ENCODE results near the gene SLCO2A1.

The SLCO2A1 gene

GRCh38 chr3:133937061-133937686, 92.6 kb downstream of the SLCO2A1 start:
- H3K9ac ChIP-seq (ENCODE audit: low read depth, low read length), result no peak overlapping the region
- 89% methylated on average over 8 of the region's 8 CpGs for WGBS
- no peaks in the 10 kb centered on the region for H3K9me3 ChIP-seq (ENCODE audit: insufficient read depth, low read depth, low read length)
- H3K27me3 ChIP-seq (ENCODE audit: insufficient read depth, low read length), result no peaks in the 10 kb centered on the region
- no peaks in the 10 kb centered on the region for H3K36me3 ChIP-seq (ENCODE audit: insufficient read depth, low read length)
- H3K27ac ChIP-seq (ENCODE audit: low read depth, low read length), result no peak overlapping the region
- H3K4me1 ChIP-seq (ENCODE audit: insufficient read depth, low read length), result no peaks in the 10 kb centered on the region
- no peak overlapping the region for H3K4me3 ChIP-seq (ENCODE audit: low read length)

GRCh38 chr3:133935843-133936769, 93.6 kb downstream of the SLCO2A1 start:
- Histone ChIP-seq H3K9ac (ENCODE audit: low read depth, low read length) (no peak overlapping the region), H3K4me3 (ENCODE audit: low read length) (no peak overlapping the region), H3K27ac (ENCODE audit: low read depth, low read length) (no peak overlapping the region), H3K27me3 (ENCODE audit: insufficient read depth, low read length) (no peaks in the 10 kb centered on the region), H3K36me3 (ENCODE audit: insufficient read depth, low read length) (no peaks in the 10 kb centered on the region), H3K9me3 (ENCODE audit: insufficient read depth, low read depth, low read length) (no peaks in the 10 kb centered on the region), H3K4me1 (ENCODE audit: insufficient read depth, low read length) (no peaks in the 10 kb centered on the region)
- WGBS, result 96% methylated on average over 13 of the region's 13 CpGs

GRCh38 chr3:133934996-133935842, 94.5 kb downstream of the SLCO2A1 start:
- H3K9me3 ChIP-seq (ENCODE audit: insufficient read depth, low read depth, low read length), result no peaks in the 10 kb centered on the region
- WGBS, result 91% methylated on average over 11 of the region's 11 CpGs
- no peak overlapping the region for H3K9ac ChIP-seq (ENCODE audit: low read depth, low read length)
- H3K27ac ChIP-seq (ENCODE audit: low read depth, low read length), result no peak overlapping the region
- H3K4me3 ChIP-seq (ENCODE audit: low read length), result no peak overlapping the region
- no peaks in the 10 kb centered on the region for H3K27me3 ChIP-seq (ENCODE audit: insufficient read depth, low read length)
- H3K36me3 ChIP-seq (ENCODE audit: insufficient read depth, low read length), result no peaks in the 10 kb centered on the region
- no peaks in the 10 kb centered on the region for H3K4me1 ChIP-seq (ENCODE audit: insufficient read depth, low read length)

GRCh38 chr3:133934073-133934970, 95.4 kb downstream of the SLCO2A1 start:
- WGBS, result 93% methylated on average over 10 of the region's 10 CpGs
- no peaks in the 10 kb centered on the region for H3K27me3 ChIP-seq (ENCODE audit: insufficient read depth, low read length)

GRCh38 chr3:133933097-133934024, 96.4 kb downstream of the SLCO2A1 start:
- H3K4me1 ChIP-seq (ENCODE audit: insufficient read depth, low read length), result no peaks in the 10 kb centered on the region
- WGBS, result 97% methylated on average over 8 of the region's 9 CpGs
- no peaks in the 10 kb centered on the region for H3K36me3 ChIP-seq (ENCODE audit: insufficient read depth, low read length)
- H3K9me3 ChIP-seq (ENCODE audit: insufficient read depth, low read depth, low read length), result no peaks in the 10 kb centered on the region
- no peak overlapping the region for H3K27ac ChIP-seq (ENCODE audit: low read depth, low read length)
- peaks cover 4% of the 10 kb centered on the region for H3K27me3 ChIP-seq (ENCODE audit: insufficient read depth, low read length)
- H3K4me3 ChIP-seq (ENCODE audit: low read length), result no peak overlapping the region
- H3K9ac ChIP-seq (ENCODE audit: low read depth, low read length), result no peak overlapping the region

More at GRCh38 chr3:133934073-133934970, 95.4 kb downstream of the SLCO2A1 start:
- no peaks in the 10 kb centered on the region for H3K36me3 ChIP-seq (ENCODE audit: insufficient read depth, low read length)
- no peaks in the 10 kb centered on the region for H3K9me3 ChIP-seq (ENCODE audit: insufficient read depth, low read depth, low read length)
- no peak overlapping the region for H3K27ac ChIP-seq (ENCODE audit: low read depth, low read length)
- H3K4me1 ChIP-seq (ENCODE audit: insufficient read depth, low read length), result no peaks in the 10 kb centered on the region
- H3K4me3 ChIP-seq (ENCODE audit: low read length), result no peak overlapping the region
- H3K9ac ChIP-seq (ENCODE audit: low read depth, low read length), result no peak overlapping the region

- H3K27me3 ChIP-seq (ENCODE audit: insufficient read depth, low read length), result peaks cover 15% of the 10 kb centered on the region
- WGBS, result 96% methylated on average over 6 of the region's 6 CpGs
- no peak overlapping the region for H3K9ac ChIP-seq (ENCODE audit: low read depth, low read length)
- H3K27ac ChIP-seq (ENCODE audit: low read depth, low read length), result no peak overlapping the region
- no peaks in the 10 kb centered on the region for H3K9me3 ChIP-seq (ENCODE audit: insufficient read depth, low read depth, low read length)
- H3K36me3 ChIP-seq (ENCODE audit: insufficient read depth, low read length), result no peaks in the 10 kb centered on the region
- H3K4me3 ChIP-seq (ENCODE audit: low read length), result no peak overlapping the region
- no peaks in the 10 kb centered on the region for H3K4me1 ChIP-seq (ENCODE audit: insufficient read depth, low read length)
Observed at GRCh38 chr3:133932009-133932408, 97.7 kb downstream of the SLCO2A1 start.

- H3K27ac ChIP-seq (ENCODE audit: low read depth, low read length), result no peak overlapping the region
- H3K9me3 ChIP-seq (ENCODE audit: insufficient read depth, low read depth, low read length), result no peaks in the 10 kb centered on the region
- no peak overlapping the region for H3K9ac ChIP-seq (ENCODE audit: low read depth, low read length)
- H3K36me3 ChIP-seq (ENCODE audit: insufficient read depth, low read length), result no peaks in the 10 kb centered on the region
- H3K4me3 ChIP-seq (ENCODE audit: low read length), result no peak overlapping the region
- WGBS, result 96% methylated on average over 8 of the region's 8 CpGs
- no peaks in the 10 kb centered on the region for H3K4me1 ChIP-seq (ENCODE audit: insufficient read depth, low read length)
- peaks cover 21% of the 10 kb centered on the region for H3K27me3 ChIP-seq (ENCODE audit: insufficient read depth, low read length)
Observed at GRCh38 chr3:133931084-133931483, 98.6 kb downstream of the SLCO2A1 start.

GRCh38 chr3:133930341-133930933, 99.3 kb downstream of the SLCO2A1 start:
- no peaks in the 10 kb centered on the region for H3K4me1 ChIP-seq (ENCODE audit: insufficient read depth, low read length)
- no peak overlapping the region for H3K4me3 ChIP-seq (ENCODE audit: low read length)
- no peak overlapping the region for H3K27ac ChIP-seq (ENCODE audit: low read depth, low read length)
- peaks cover 21% of the 10 kb centered on the region for H3K27me3 ChIP-seq (ENCODE audit: insufficient read depth, low read length)
- no peak overlapping the region for H3K9ac ChIP-seq (ENCODE audit: low read depth, low read length)
- H3K36me3 ChIP-seq (ENCODE audit: insufficient read depth, low read length), result no peaks in the 10 kb centered on the region
- no peaks in the 10 kb centered on the region for H3K9me3 ChIP-seq (ENCODE audit: insufficient read depth, low read depth, low read length)
- WGBS, result no CpG with 5 or more reads among the region's 1 CpG

GRCh38 chr3:133928903-133929607, 100.7 kb downstream of the SLCO2A1 start:
- Histone ChIP-seq H3K27ac (ENCODE audit: low read depth, low read length) (no peak overlapping the region), H3K27me3 (ENCODE audit: insufficient read depth, low read length) (peaks cover 21% of the 10 kb centered on the region), H3K36me3 (ENCODE audit: insufficient read depth, low read length) (no peaks in the 10 kb centered on the region), H3K4me3 (ENCODE audit: low read length) (no peak overlapping the region), H3K9me3 (ENCODE audit: insufficient read depth, low read depth, low read length) (no peaks in the 10 kb centered on the region), H3K4me1 (ENCODE audit: insufficient read depth, low read length) (no peaks in the 10 kb centered on the region), H3K9ac (ENCODE audit: low read depth, low read length) (no peak overlapping the region)
- 92% methylated on average over 14 of the region's 14 CpGs for WGBS

Measured in HUES64 (cell line).